Neural crest cell (in vitro differentiated cells): Measurements from ENCODE around the gene OLA1. TPM values are rescaled to one million over a fixed set of nuclear protein-coding genes. Genes with fewer than 3 reads are reported as not detected.

ENCODE experiments used
- DNase-seq: peaks from one replicate; pipeline ENCODE4 v3.0.0; 2021; ENCODE audit warnings: low read depth, mixed read lengths, low spot score
- H3K27ac Mint-ChIP-seq: one replicate; pipeline ENCODE4 v1.8.0; 2021; ENCODE audit warnings: mild to moderate bottlenecking, mixed read lengths; ENCODE audit not compliant: unreplicated experiment
- H3K27me3 Mint-ChIP-seq: 2 replicates; pipeline ENCODE4 v1.8.0; 2021; ENCODE audit warnings: low read depth, mild to moderate bottlenecking, mixed read lengths
- H3K36me3 Mint-ChIP-seq: 2 replicates; pipeline ENCODE4 v1.8.0; 2021; ENCODE audit warnings: low read depth, mild to moderate bottlenecking, mixed read lengths
- H3K4me1 Mint-ChIP-seq: 2 replicates; pipeline ENCODE4 v1.8.0; 2021; ENCODE audit warnings: mixed read lengths
- H3K4me3 Mint-ChIP-seq: one replicate; pipeline ENCODE4 v1.8.0; 2021; ENCODE audit warnings: mild to moderate bottlenecking, mixed read lengths
- H3K9me3 Mint-ChIP-seq: 2 replicates; pipeline ENCODE4 v1.8.0; 2021; ENCODE audit warnings: mixed read lengths
- CTCF ChIP-seq: fragments of 200-600 bp; sonication (generic); conservative IDR thresholded peaks from 2 replicates; pipeline ENCODE4 v1.5.0; 2021; ENCODE audit warnings: antibody characterized with exemption, mild to moderate bottlenecking
- total RNA-seq: library from RNA; stranded (reverse); gene quantifications from 2 replicates; pipeline ENCODE4 v1.2.1, GENCODE V29; 2021

The OLA1 gene
- total RNA-seq, 1 donor from 2014 or later, result 170 TPM

- H3K4me3 Mint-ChIP-seq, result no peak overlapping the region
Observed at GRCh38 chr2:174112073-174112472, 136.3 kb downstream of the OLA1 start.

GRCh38 chr2:174108579-174108978 lies 139.8 kb downstream of the OLA1 start:
- Mint-ChIP-seq H3K27ac (no peak overlapping the region), H3K36me3 (peaks cover 4% of the 10 kb centered on the region), H3K4me3 (no peak overlapping the region), H3K9me3 (no peaks in the 10 kb centered on the region), H3K27me3 (no peaks in the 10 kb centered on the region), H3K4me1 (no peaks in the 10 kb centered on the region)
- no peak for DNase-seq
- no peak for TF ChIP-seq CTCF

More at GRCh38 chr2:174112073-174112472, 136.3 kb downstream of the OLA1 start:
- Mint-ChIP-seq H3K27me3 (no peaks in the 10 kb centered on the region), H3K9me3 (no peaks in the 10 kb centered on the region), H3K27ac (no peak overlapping the region), H3K4me1 (no peaks in the 10 kb centered on the region), H3K36me3 (peaks cover 6% of the 10 kb centered on the region)
- TF ChIP-seq CTCF, result no peak
- no peak for DNase-seq

GRCh38 chr2:174106736-174107135 lies 141.6 kb downstream of the OLA1 start:
- Mint-ChIP-seq H3K27me3 (no peaks in the 10 kb centered on the region), H3K27ac (no peak overlapping the region)

GRCh38 chr2:174094542-174094941 lies 153.8 kb downstream of the OLA1 start:
- Mint-ChIP-seq H3K4me3 (no peak overlapping the region), H3K27me3 (no peaks in the 10 kb centered on the region), H3K4me1 (no peaks in the 10 kb centered on the region), H3K9me3 (no peaks in the 10 kb centered on the region), H3K36me3 (peaks cover 7% of the 10 kb centered on the region), H3K27ac (no peak overlapping the region)
- no peak for TF ChIP-seq CTCF
- DNase-seq, result no peak

More at GRCh38 chr2:174106736-174107135, 141.6 kb downstream of the OLA1 start:
- no peak for DNase-seq
- Mint-ChIP-seq H3K9me3 (no peaks in the 10 kb centered on the region), H3K36me3 (no peaks in the 10 kb centered on the region), H3K4me1 (no peaks in the 10 kb centered on the region), H3K4me3 (no peak overlapping the region)
- no peak for TF ChIP-seq CTCF

- TF ChIP-seq CTCF, result no peak
- no peak for DNase-seq
- no peak overlapping the region for H3K4me3 Mint-ChIP-seq
- peak overlapping the region; percentile 2 for H3K27ac Mint-ChIP-seq
- H3K4me1 Mint-ChIP-seq, result no peaks in the 10 kb centered on the region
- H3K36me3 Mint-ChIP-seq, result peaks cover 21% of the 10 kb centered on the region
- no peaks in the 10 kb centered on the region for H3K27me3 Mint-ChIP-seq
- H3K9me3 Mint-ChIP-seq, result peaks cover 3% of the 10 kb centered on the region
Observed at GRCh38 chr2:174090476-174090875, 157.9 kb downstream of the OLA1 start.
